ENCODE measurements around the gene LINC00237.

The LINC00237 gene

DNA sequence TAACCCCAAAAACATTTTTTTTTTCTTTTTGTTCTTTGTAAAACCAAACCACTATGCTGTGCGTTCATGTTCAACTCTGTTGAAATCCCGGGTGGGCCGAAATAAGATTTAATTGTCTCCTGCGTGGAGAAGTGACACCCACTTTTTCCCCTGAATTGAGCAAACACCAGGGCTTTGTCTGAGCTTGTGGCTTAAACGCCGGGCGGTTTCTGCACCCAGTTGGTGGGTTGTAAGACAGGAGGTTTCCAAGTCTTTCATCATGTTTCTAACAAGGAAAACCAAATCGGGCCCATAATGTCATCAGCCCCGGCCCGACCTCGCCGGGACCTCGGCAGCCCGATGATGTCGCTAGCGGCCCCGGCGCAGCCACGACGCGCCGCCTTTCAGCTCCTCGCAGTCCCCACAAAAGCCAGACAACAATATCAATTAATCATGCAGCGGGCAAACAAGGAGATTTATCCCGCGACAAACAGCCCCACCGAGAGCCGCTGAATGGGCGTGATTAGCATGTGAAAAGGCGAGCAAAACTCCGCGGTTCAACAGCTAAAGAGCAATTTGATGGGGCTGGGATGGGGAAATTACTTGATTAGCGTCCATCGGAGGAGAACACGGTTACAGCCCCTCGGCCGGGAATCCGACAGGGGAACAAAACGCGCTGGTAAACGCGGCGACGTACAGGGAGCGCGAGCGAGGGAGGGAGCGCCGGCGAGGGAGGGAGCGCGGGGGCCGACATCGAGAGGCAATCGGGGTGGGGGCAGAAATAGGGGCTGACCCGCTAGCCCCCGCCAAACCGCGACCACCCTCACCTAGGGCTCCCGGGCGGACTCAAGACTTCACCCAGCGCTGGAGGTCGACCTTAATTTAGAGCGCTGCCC lies 5.3 kb downstream of the LINC00237 start:
- H3K27ac ChIP-seq (ENCODE audit: low read length) = no peak overlapping the region
- no peaks in the 10 kb centered on the region for H3F3A ChIP-seq (ENCODE audit: insufficient read depth, low read length)
- TF ChIP-seq EZH2 (optimal IDR thresholded peaks at IDR 0.05; ENCODE audit: low read depth, low read length) (no peak), CTCF (IDR thresholded peaks at IDR 0.05; ENCODE audit: low read length) (no peak), EZH2phosphoT487 (IDR thresholded peaks at IDR 0.05; ENCODE audit: low read length) (no peak)
- no peak for DNase-seq
- H3K79me2 ChIP-seq (ENCODE audit: low read length) = no peaks in the 10 kb centered on the region
- peak overlapping the region; percentile 71 for H3K4me3 ChIP-seq (ENCODE audit: low read length)
- H2AFZ ChIP-seq (ENCODE audit: low read length) = peak overlapping the region; percentile 99
- peak overlapping the region; percentile 34; the same call in 1 of the 2 replicates for H3K9ac ChIP-seq (ENCODE audit: low read length)
- H3K27me3 ChIP-seq (replicated peaks; ENCODE audit: insufficient read depth, low read length) = peaks cover 71% of the 10 kb centered on the region
- no peaks in the 10 kb centered on the region for H4K20me1 ChIP-seq (ENCODE audit: insufficient read depth, low read length)
- H3K4me2 ChIP-seq (ENCODE audit: low read depth, low read length) = peak overlapping the region; percentile 97
- no peaks in the 10 kb centered on the region for H3K9me2 ChIP-seq (replicated peaks; ENCODE audit: insufficient read depth, low read length)
- H3K4me1 ChIP-seq (ENCODE audit: low read length) = no peaks in the 10 kb centered on the region
- H3K9me3 ChIP-seq (replicated peaks; ENCODE audit: insufficient read depth, low read length) = no peaks in the 10 kb centered on the region
- no peaks in the 10 kb centered on the region for H3K36me3 ChIP-seq (replicated peaks; ENCODE audit: insufficient read depth, low read length)

DNA sequence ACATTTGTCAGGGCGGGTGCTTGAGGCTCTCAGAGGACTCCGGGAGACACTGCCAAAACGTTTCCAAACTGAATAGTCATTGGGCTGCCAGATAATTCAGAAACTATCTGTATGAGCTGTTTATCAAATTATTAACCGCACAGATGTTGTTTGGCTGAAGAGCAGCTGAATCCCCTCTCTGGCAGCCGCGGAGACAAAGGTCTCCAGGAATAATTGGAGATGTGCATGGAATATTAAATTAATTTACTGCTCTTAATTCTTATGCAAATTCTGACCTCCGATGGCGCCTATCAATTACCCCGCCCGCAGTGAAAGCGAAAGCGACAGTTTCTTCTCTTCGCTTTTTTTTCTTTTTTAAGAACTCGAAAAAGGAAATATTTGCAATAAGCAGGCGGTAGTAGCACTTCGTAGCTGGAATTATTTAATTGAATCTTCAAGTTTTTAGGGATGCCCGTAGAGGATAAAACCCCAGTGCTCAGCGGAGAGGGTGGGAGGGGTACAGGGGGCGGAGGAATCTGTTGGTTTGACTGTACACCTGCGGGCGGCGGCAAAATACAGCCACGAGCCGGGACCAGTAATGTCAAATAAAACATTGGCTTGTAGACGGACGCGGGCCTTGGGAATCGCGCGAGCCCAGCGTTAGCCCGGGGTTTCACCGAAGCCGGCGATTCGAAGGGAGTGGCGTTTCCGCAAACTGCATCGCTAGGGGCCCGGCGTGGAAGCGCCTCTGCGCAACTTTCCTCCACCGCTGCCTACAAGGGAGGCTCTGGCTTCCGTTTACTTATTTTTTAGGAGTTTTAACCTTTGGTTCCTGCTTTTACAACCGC lies 6.2 kb downstream of the LINC00237 start:
- no peaks in the 10 kb centered on the region for H3K9me3 ChIP-seq (replicated peaks; ENCODE audit: insufficient read depth, low read length)
- TF ChIP-seq EZH2phosphoT487 (IDR thresholded peaks at IDR 0.05; ENCODE audit: low read length) (no peak), EZH2 (optimal IDR thresholded peaks at IDR 0.05; ENCODE audit: low read depth, low read length) (no peak)
- H3K79me2 ChIP-seq (ENCODE audit: low read length) = no peaks in the 10 kb centered on the region
- peak; percentile 29 for DNase-seq
- H3K4me1 ChIP-seq (ENCODE audit: low read length) = no peaks in the 10 kb centered on the region
- no peaks in the 10 kb centered on the region for H4K20me1 ChIP-seq (ENCODE audit: insufficient read depth, low read length)
- no peaks in the 10 kb centered on the region for H3K36me3 ChIP-seq (replicated peaks; ENCODE audit: insufficient read depth, low read length)
- H3K4me3 ChIP-seq (ENCODE audit: low read length) = peak overlapping the region; percentile 71
- no peaks in the 10 kb centered on the region for H3K9me2 ChIP-seq (replicated peaks; ENCODE audit: insufficient read depth, low read length)
- H3K27ac ChIP-seq (ENCODE audit: low read length) = no peak overlapping the region
- peaks cover 63% of the 10 kb centered on the region for H3K27me3 ChIP-seq (replicated peaks; ENCODE audit: insufficient read depth, low read length)
- H3K4me2 ChIP-seq (ENCODE audit: low read depth, low read length) = peak overlapping the region; percentile 97
- peak overlapping the region; percentile 99 for H2AFZ ChIP-seq (ENCODE audit: low read length)
- H3F3A ChIP-seq (ENCODE audit: insufficient read depth, low read length) = no peaks in the 10 kb centered on the region
- H3K9ac ChIP-seq (ENCODE audit: low read length) = peak overlapping the region; percentile 34; the same call in 1 of the 2 replicates

DNA sequence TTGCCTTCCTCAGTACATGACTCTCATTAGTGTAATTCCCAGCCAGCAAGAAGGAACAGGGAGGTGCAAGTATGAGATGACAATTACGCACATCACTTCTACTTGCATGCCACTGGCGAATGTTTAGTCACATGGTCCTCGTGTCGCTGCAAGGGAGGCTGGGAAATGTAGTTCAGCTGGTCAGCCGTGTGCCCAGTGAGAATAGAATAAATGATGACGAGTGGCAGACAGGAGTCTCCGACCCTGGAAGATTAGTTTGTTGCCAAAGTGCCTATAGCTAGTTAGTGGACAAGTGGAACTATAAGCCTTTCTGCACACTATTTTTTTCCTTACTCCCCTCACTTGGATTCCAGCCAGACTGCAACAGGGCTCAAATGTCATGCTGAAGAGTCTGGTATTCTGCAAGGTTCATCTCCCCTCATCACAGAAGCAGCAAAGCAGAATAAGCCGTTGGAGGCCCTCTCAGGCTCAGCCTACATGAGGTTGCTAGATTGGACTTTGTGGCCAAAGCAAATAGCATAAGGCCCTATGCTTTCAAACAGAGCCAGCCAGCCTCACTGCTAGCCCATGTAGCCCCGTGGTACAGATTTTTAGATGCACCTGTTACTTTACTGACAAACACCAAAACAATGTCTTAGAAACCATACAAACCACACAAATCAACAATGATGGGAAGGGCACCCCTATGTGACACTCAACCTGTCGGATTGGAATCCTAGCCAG lies 9.7 kb downstream of the LINC00237 start:
- Histone ChIP-seq H3K9me3 (replicated peaks; ENCODE audit: insufficient read depth, low read length) (no peaks in the 10 kb centered on the region), H4K20me1 (ENCODE audit: insufficient read depth, low read length) (no peaks in the 10 kb centered on the region), H3K27ac (ENCODE audit: low read length) (no peak overlapping the region), H3K9me2 (replicated peaks; ENCODE audit: insufficient read depth, low read length) (no peaks in the 10 kb centered on the region), H3K27me3 (replicated peaks; ENCODE audit: insufficient read depth, low read length) (peaks cover 29% of the 10 kb centered on the region), H3F3A (ENCODE audit: insufficient read depth, low read length) (no peaks in the 10 kb centered on the region), H2AFZ (ENCODE audit: low read length) (no peak overlapping the region), H3K4me2 (ENCODE audit: low read depth, low read length) (peak overlapping the region; percentile 33; the same call in 1 of the 2 replicates), H3K4me1 (ENCODE audit: low read length) (no peaks in the 10 kb centered on the region), H3K4me3 (ENCODE audit: low read length) (no peak overlapping the region), H3K9ac (ENCODE audit: low read length) (no peak overlapping the region), H3K36me3 (replicated peaks; ENCODE audit: insufficient read depth, low read length) (no peaks in the 10 kb centered on the region), H3K79me2 (ENCODE audit: low read length) (no peaks in the 10 kb centered on the region)
- no peak for DNase-seq
- TF ChIP-seq EZH2 (optimal IDR thresholded peaks at IDR 0.05; ENCODE audit: low read depth, low read length) = no peak
- TF ChIP-seq EZH2phosphoT487 (IDR thresholded peaks at IDR 0.05; ENCODE audit: low read length) = no peak
- TF ChIP-seq CTCF (IDR thresholded peaks at IDR 0.05; ENCODE audit: low read length) = no peak

Data from MM.1S (cell line).